RWPE2 (cell line): ENCODE results near the gene TICRR.

Source experiments
- ATAC-seq: fragments of 200-7000 bp; cut with Tn5 transposase; 3 replicates; pipeline ENCODE4 v1.9.1; 2021; ENCODE audit warnings: low read depth
- DNase-seq: peaks from one replicate; pipeline ENCODE4 v3.0.0-alpha.2; 2020; ENCODE audit warnings: low spot score
- H3K27ac ChIP-seq: fragments of 450-650 bp; 2 replicates; pipeline ENCODE4 v1.5.1; 2017; ENCODE audit warnings: mild to moderate bottlenecking; ENCODE audit not compliant: poor library complexity, severe bottlenecking
- H3K27me3 ChIP-seq: fragments of 250-450 bp; sonication (Bioruptor Pico); 2 replicates; pipeline ENCODE4 v1.5.1; 2021; ENCODE audit warnings: mild to moderate bottlenecking, moderate library complexity; ENCODE audit not compliant: insufficient read depth, poor library complexity, severe bottlenecking
- H3K36me3 ChIP-seq: fragments of 250-450 bp; sonication (Bioruptor Pico); 2 replicates; pipeline ENCODE4 v1.5.1; 2020; ENCODE audit warnings: low read depth, mild to moderate bottlenecking, moderate library complexity
- H3K4me1 ChIP-seq: fragments of 250-450 bp; sonication (Bioruptor Pico); 2 replicates; pipeline ENCODE4 v1.5.1; 2021; ENCODE audit warnings: mild to moderate bottlenecking, moderate library complexity; ENCODE audit not compliant: insufficient read depth, poor library complexity, severe bottlenecking
- H3K4me3 ChIP-seq: fragments of 250-450 bp; sonication (Bioruptor Pico); 2 replicates; pipeline ENCODE4 v1.5.1; 2021; ENCODE audit warnings: mild to moderate bottlenecking, moderate library complexity; ENCODE audit not compliant: severe bottlenecking
- H3K9me3 ChIP-seq: fragments of 250-450 bp; sonication (Bioruptor Pico); 2 replicates; pipeline ENCODE4 v1.5.1; 2021; ENCODE audit warnings: mild to moderate bottlenecking, moderate library complexity; ENCODE audit not compliant: severe bottlenecking
- TF ChIP-seq, protein P1 (sequence below): fragments of 450-650 bp; IDR thresholded peaks from one replicate; pipeline ENCODE4 v1.5.1; 2017; ENCODE audit warnings: mild to moderate bottlenecking, moderate library complexity; ENCODE audit not compliant: poor library complexity, severe bottlenecking

The TICRR gene

GRCh38 chr15:89566621-89567294 is 8.5 kb upstream of the TICRR start:
- H3K4me1 ChIP-seq = no peaks in the 10 kb centered on the region
- peaks cover 3% of the 10 kb centered on the region for H3K9me3 ChIP-seq
- DNase-seq (no peak), ATAC-seq (no peak; the same call in 2 of the 3 replicates)
- TF ChIP-seq, protein P1, sequence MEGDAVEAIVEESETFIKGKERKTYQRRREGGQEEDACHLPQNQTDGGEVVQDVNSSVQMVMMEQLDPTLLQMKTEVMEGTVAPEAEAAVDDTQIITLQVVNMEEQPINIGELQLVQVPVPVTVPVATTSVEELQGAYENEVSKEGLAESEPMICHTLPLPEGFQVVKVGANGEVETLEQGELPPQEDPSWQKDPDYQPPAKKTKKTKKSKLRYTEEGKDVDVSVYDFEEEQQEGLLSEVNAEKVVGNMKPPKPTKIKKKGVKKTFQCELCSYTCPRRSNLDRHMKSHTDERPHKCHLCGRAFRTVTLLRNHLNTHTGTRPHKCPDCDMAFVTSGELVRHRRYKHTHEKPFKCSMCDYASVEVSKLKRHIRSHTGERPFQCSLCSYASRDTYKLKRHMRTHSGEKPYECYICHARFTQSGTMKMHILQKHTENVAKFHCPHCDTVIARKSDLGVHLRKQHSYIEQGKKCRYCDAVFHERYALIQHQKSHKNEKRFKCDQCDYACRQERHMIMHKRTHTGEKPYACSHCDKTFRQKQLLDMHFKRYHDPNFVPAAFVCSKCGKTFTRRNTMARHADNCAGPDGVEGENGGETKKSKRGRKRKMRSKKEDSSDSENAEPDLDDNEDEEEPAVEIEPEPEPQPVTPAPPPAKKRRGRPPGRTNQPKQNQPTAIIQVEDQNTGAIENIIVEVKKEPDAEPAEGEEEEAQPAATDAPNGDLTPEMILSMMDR = no peak
- H3K27ac ChIP-seq = no peak overlapping the region
- no peaks in the 10 kb centered on the region for H3K36me3 ChIP-seq
- H3K27me3 ChIP-seq = no peaks in the 10 kb centered on the region
- H3K4me3 ChIP-seq = no peak overlapping the region

GRCh38 chr15:89569090-89569745 is 6.1 kb upstream of the TICRR start:
- no peak overlapping the region for H3K27ac ChIP-seq
- H3K27me3 ChIP-seq = no peaks in the 10 kb centered on the region
- no peak overlapping the region for H3K4me3 ChIP-seq
- DNase-seq (no peak), ATAC-seq (no peak)
- peaks cover 3% of the 10 kb centered on the region for H3K9me3 ChIP-seq
- H3K4me1 ChIP-seq = no peaks in the 10 kb centered on the region
- H3K36me3 ChIP-seq = no peaks in the 10 kb centered on the region
- TF ChIP-seq, protein P1 = no peak

GRCh38 chr15:89575656-89576416 is 567 bp downstream of the TICRR start:
- H3K4me3 ChIP-seq = peak overlapping the region; percentile 86
- H3K9me3 ChIP-seq = no peaks in the 10 kb centered on the region
- ATAC-seq (peak; percentile 43), DNase-seq (peak; percentile 80)
- H3K27me3 ChIP-seq = no peaks in the 10 kb centered on the region
- H3K4me1 ChIP-seq = peaks cover 8% of the 10 kb centered on the region
- TF ChIP-seq, protein P1 = no peak
- peak overlapping the region; percentile 56 for H3K27ac ChIP-seq
- H3K36me3 ChIP-seq = peaks cover 38% of the 10 kb centered on the region

- TF ChIP-seq, protein P1 = no peak
- Histone ChIP-seq H3K27me3 (no peaks in the 10 kb centered on the region), H3K4me3 (peak overlapping the region; percentile 86), H3K36me3 (peaks cover 44% of the 10 kb centered on the region), H3K27ac (peak overlapping the region; percentile 56), H3K4me1 (peaks cover 8% of the 10 kb centered on the region), H3K9me3 (no peaks in the 10 kb centered on the region)
- DNase-seq (no peak), ATAC-seq (no peak)
These were observed 1.1 kb downstream of the TICRR start for GRCh38 chr15:89576417-89576773.
